ENCODE measurements around the gene ALX1.
"Not testable (repeated sequence)": the region's sequence is repeated elsewhere in the genome, so short reads cannot be mapped to it uniquely, and the experiment has no call there.

Gene ALX1

DNA sequence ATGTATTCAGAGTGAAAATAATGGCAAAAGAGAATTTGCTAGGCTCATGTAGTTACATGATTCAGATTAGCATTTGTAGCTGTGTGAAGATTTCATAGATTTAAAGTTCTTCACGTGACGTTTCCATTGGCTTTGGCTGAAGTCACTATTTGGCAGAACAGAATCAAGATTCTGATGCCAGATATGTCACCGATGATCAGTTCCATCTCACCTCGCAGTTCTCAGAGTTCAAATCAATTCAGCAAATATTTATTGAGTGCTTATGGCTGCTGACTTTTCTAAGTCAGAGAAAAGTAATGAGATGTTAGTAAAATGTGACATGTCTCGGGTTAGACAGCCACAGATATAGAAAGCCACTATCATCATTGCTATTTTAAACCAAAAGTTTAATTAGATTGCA, 28.4 kb downstream of the ALX1 start:
- DNase-seq: no peak

DNA sequence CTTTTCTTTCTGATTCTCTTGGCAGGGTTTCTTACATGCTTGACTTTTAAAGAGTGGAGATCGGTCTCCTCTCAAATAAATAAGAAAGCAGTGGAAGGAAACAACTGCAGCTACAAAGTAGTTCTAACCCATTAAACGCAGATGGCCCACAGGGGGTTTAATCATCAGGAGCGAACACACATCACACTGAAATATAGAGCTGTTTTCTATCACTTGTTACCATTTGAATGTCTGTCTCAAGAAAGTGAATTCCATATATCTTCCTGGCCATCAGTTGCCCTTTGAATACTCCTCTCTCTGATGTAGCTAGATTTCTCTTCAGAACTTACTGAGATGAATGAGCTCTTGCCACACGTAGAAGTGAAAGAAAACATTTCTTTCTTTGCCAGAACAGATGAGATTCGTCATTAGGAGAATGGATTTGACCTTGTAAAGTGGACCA, 29.1 kb downstream of the ALX1 start:
- no peak for DNase-seq

- DNase-seq: no peak
Observed at GRCh38 chr12:85310025-85310424, 30.0 kb downstream of the ALX1 start.

GRCh38 chr12:85310456-85311076, 30.5 kb downstream of the ALX1 start:
- DNase-seq: no peak

- DNase-seq: not testable (repeated sequence)
Observed at GRCh38 chr12:85317866-85318636, 38.0 kb downstream of the ALX1 start.

DNA sequence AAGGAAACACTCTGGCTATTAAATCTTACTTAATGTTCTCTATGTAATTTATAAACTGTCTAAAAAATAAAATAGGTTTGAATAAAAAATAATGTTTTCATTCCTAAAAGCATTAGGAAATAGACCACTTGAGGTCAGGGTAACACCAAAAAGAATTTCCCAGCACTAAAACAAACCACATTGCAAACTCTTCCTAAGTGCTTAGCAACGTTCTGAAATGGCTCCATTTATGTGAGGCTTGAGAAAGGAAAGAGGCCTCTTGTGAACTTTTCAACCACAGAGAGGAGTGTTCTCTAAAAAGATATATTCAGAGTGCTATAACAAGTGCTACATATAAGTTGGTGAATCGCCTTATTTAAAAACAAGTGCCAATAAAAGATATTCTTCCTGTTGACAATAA, 42.7 kb downstream of the ALX1 start:
- no peak for DNase-seq

DNA sequence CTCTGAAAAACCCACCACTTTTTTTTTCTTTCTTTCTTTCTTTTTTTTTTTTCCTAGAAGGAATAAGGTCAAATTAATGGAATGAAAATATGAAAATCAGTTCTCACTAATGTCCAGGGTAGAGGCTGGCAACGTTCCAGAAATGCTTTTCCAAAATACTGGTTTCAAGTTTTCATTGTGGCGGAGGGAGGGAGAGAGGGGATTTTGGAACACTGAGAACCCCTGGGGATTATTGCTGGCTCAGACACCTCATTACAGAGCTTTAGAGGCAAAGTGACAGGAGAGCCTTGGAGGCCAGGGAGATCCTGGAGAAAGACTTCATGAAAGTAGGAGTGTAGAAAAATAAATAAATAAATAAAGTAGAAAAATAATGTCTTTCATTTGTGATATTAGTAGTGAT, 45.4 kb downstream of the ALX1 start:
- no peak for DNase-seq

GRCh38 chr12:85329913-85330312, 49.9 kb downstream of the ALX1 start:
- DNase-seq: peak; percentile 35

- DNase-seq: no peak
Observed at GRCh38 chr12:85348779-85349178, 68.8 kb downstream of the ALX1 start.

GRCh38 chr12:85350356-85350755, 70.3 kb downstream of the ALX1 start:
- DNase-seq: no peak

Data from DMS153 (cell line).